Activated T-helper 1 cell treated with anti-CD3 and anti-CD28 coated beads, Interleukin-12 subunit alpha, Interleukin-12 subunit beta, Interleukin-2, Interleukin-4 antibody, amounts not matched to agents 30 ng/mL and 10 ng/mL and 1 ng/mL, durations not matched to agents 14 hours and 24 hours and 36 hours (primary cell): ENCODE measurements around the gene ELAC1. TPM values are rescaled to one million over a fixed set of nuclear protein-coding genes. Genes with fewer than 3 reads are reported as not detected.
"Not testable (repeated sequence)": the region's sequence is repeated elsewhere in the genome, so short reads cannot be mapped to it uniquely, and the experiment has no call there.

Source experiments
- DNase-seq: peaks from one replicate; pipeline ENCODE4 v3.0.0; 2021; ENCODE audit warnings: low spot score
- H3K27ac Mint-ChIP-seq: one replicate; pipeline ENCODE4 v1.8.0; 2021; ENCODE audit warnings: mild to moderate bottlenecking, mixed read lengths
- H3K27me3 Mint-ChIP-seq: one replicate; pipeline ENCODE4 v1.8.0; 2022; ENCODE audit warnings: mild to moderate bottlenecking, moderate library complexity, mixed read lengths; ENCODE audit not compliant: insufficient read depth
- H3K36me3 Mint-ChIP-seq: one replicate; pipeline ENCODE4 v1.8.0; 2021; ENCODE audit warnings: low read depth, mixed read lengths
- H3K4me1 Mint-ChIP-seq: one replicate; pipeline ENCODE4 v1.8.0; 2021; ENCODE audit warnings: low read depth, mixed read lengths
- H3K4me3 Mint-ChIP-seq: one replicate; pipeline ENCODE4 v1.8.0; 2021; ENCODE audit warnings: mild to moderate bottlenecking, moderate library complexity, mixed read lengths
- H3K9me3 Mint-ChIP-seq: one replicate; pipeline ENCODE4 v1.8.0; 2021; ENCODE audit warnings: mixed read lengths
- intact Hi-C: fragments of 100-400 bp; cut with micrococcal nuclease; formaldehyde crosslinking; loops from one replicate; pipeline ENCODE4 v1.15.1; 2024
- total RNA-seq: library from RNA; stranded (reverse); gene quantifications from 2 replicates; pipeline ENCODE4 v1.2.3, GENCODE V29; 2022

Gene ELAC1
- 6.7 and 7.7 TPM in 2 replicates for total RNA-seq

- Mint-ChIP-seq H3K27ac (peak within 1 kb of the TSS; percentile 94), H3K4me1 (peaks cover 22% of the 10 kb centered on the region), H3K4me3 (peak within 1 kb of the TSS; percentile 96), H3K27me3 (peaks cover 2% of the 10 kb centered on the region), H3K36me3 (peaks cover 7% of the 10 kb centered on the region), H3K9me3 (peaks cover 11% of the 10 kb centered on the region)
- intact Hi-C loops = loop anchor here (1.0 to 10.0 kb wide), 8 partner anchors 21 to 683 kb away; partner anchors contain the start of genes CXXC1, MBD1, MEX3C and MRO
- DNase-seq = peak; percentile 60
Observed at GRCh38 chr18:50967714-50968661, at the start of gene ELAC1. TSS of gene ELAC1 (plus strand) at chr18:50968040. CDS start at chr18:50974405, 6,365 bp downstream.

- intact Hi-C loops = no loop called here
- H3K36me3 Mint-ChIP-seq = peaks cover 50% of the 10 kb centered on the region
- no peak for DNase-seq
- no peak overlapping the region for H3K4me3 Mint-ChIP-seq
- H3K4me1 Mint-ChIP-seq = peaks cover 4% of the 10 kb centered on the region
- H3K9me3 Mint-ChIP-seq = no peaks in the 10 kb centered on the region
- no peaks in the 10 kb centered on the region for H3K27me3 Mint-ChIP-seq
- no peak overlapping the region for H3K27ac Mint-ChIP-seq
Observed at GRCh38 chr18:50918153-50918552, 49.7 kb upstream of the ELAC1 start.

GRCh38 chr18:50924372-50924771 lies 43.5 kb upstream of the ELAC1 start:
- H3K27ac Mint-ChIP-seq = no peak overlapping the region
- H3K9me3 Mint-ChIP-seq = peaks cover 11% of the 10 kb centered on the region
- H3K36me3 Mint-ChIP-seq = peaks cover 59% of the 10 kb centered on the region
- no peak for DNase-seq
- intact Hi-C loops = no loop called here
- no peak overlapping the region for H3K4me3 Mint-ChIP-seq
- no peaks in the 10 kb centered on the region for H3K4me1 Mint-ChIP-seq
- no peaks in the 10 kb centered on the region for H3K27me3 Mint-ChIP-seq

GRCh38 chr18:50926521-50926920 lies 41.3 kb upstream of the ELAC1 start:
- peaks cover 50% of the 10 kb centered on the region for H3K36me3 Mint-ChIP-seq
- no peaks in the 10 kb centered on the region for H3K27me3 Mint-ChIP-seq
- intact Hi-C loops = no loop called here
- H3K4me3 Mint-ChIP-seq = no peak overlapping the region
- no peak for DNase-seq
- H3K9me3 Mint-ChIP-seq = peaks cover 11% of the 10 kb centered on the region
- no peak overlapping the region for H3K27ac Mint-ChIP-seq
- H3K4me1 Mint-ChIP-seq = no peaks in the 10 kb centered on the region

- intact Hi-C loops = no loop called here
- peak overlapping the region; percentile 18 for H3K27ac Mint-ChIP-seq
- no peaks in the 10 kb centered on the region for H3K4me1 Mint-ChIP-seq
- H3K4me3 Mint-ChIP-seq = no peak overlapping the region
- H3K27me3 Mint-ChIP-seq = no peaks in the 10 kb centered on the region
- no peak for DNase-seq
- H3K36me3 Mint-ChIP-seq = peaks cover 40% of the 10 kb centered on the region
- peaks cover 11% of the 10 kb centered on the region for H3K9me3 Mint-ChIP-seq
Observed at GRCh38 chr18:50928551-50928950, 39.3 kb upstream of the ELAC1 start.

GRCh38 chr18:50933684-50934083 lies 34.2 kb upstream of the ELAC1 start:
- H3K4me1 Mint-ChIP-seq = no peaks in the 10 kb centered on the region
- no peak overlapping the region for H3K4me3 Mint-ChIP-seq
- H3K9me3 Mint-ChIP-seq = no peaks in the 10 kb centered on the region
- H3K27me3 Mint-ChIP-seq = no peaks in the 10 kb centered on the region
- H3K36me3 Mint-ChIP-seq = peaks cover 14% of the 10 kb centered on the region
- intact Hi-C loops = no loop called here
- no peak overlapping the region for H3K27ac Mint-ChIP-seq
- no peak for DNase-seq

GRCh38 chr18:50934545-50935211 lies 33.2 kb upstream of the ELAC1 start:
- no peak overlapping the region for H3K4me3 Mint-ChIP-seq
- intact Hi-C loops = no loop called here
- no peaks in the 10 kb centered on the region for H3K4me1 Mint-ChIP-seq
- no peak for DNase-seq
- H3K27ac Mint-ChIP-seq = no peak overlapping the region
- H3K9me3 Mint-ChIP-seq = no peaks in the 10 kb centered on the region
- H3K27me3 Mint-ChIP-seq = no peaks in the 10 kb centered on the region
- peaks cover 14% of the 10 kb centered on the region for H3K36me3 Mint-ChIP-seq

GRCh38 chr18:50935493-50936191 lies 32.2 kb upstream of the ELAC1 start:
- no peak for DNase-seq
- Mint-ChIP-seq H3K36me3 (peaks cover 9% of the 10 kb centered on the region), H3K9me3 (no peaks in the 10 kb centered on the region), H3K4me1 (no peaks in the 10 kb centered on the region), H3K27ac (no peak overlapping the region), H3K27me3 (no peaks in the 10 kb centered on the region), H3K4me3 (no peak overlapping the region)
- intact Hi-C loops = no loop called here

GRCh38 chr18:50937183-50937582 lies 30.7 kb upstream of the ELAC1 start:
- H3K27ac Mint-ChIP-seq = no peak overlapping the region
- H3K4me3 Mint-ChIP-seq = no peak overlapping the region
- intact Hi-C loops = no loop called here
- H3K9me3 Mint-ChIP-seq = no peaks in the 10 kb centered on the region
- H3K4me1 Mint-ChIP-seq = no peaks in the 10 kb centered on the region
- DNase-seq = no peak
- H3K27me3 Mint-ChIP-seq = no peaks in the 10 kb centered on the region
- peaks cover 12% of the 10 kb centered on the region for H3K36me3 Mint-ChIP-seq

GRCh38 chr18:50938912-50939311 lies 28.9 kb upstream of the ELAC1 start:
- H3K9me3 Mint-ChIP-seq = no peaks in the 10 kb centered on the region
- H3K4me3 Mint-ChIP-seq = no peak overlapping the region
- H3K4me1 Mint-ChIP-seq = no peaks in the 10 kb centered on the region
- H3K27me3 Mint-ChIP-seq = no peaks in the 10 kb centered on the region
- peaks cover 13% of the 10 kb centered on the region for H3K36me3 Mint-ChIP-seq
- DNase-seq = no peak
- intact Hi-C loops = no loop called here
- H3K27ac Mint-ChIP-seq = no peak overlapping the region

GRCh38 chr18:50944245-50944932 lies 23.5 kb upstream of the ELAC1 start:
- H3K9me3 Mint-ChIP-seq = no peaks in the 10 kb centered on the region
- no peak overlapping the region for H3K27ac Mint-ChIP-seq
- no peaks in the 10 kb centered on the region for H3K4me1 Mint-ChIP-seq
- peaks cover 18% of the 10 kb centered on the region for H3K36me3 Mint-ChIP-seq
- no peak for DNase-seq
- H3K4me3 Mint-ChIP-seq = no peak overlapping the region
- intact Hi-C loops = no loop called here
- no peaks in the 10 kb centered on the region for H3K27me3 Mint-ChIP-seq

- intact Hi-C loops = loop anchor here (2.0 kb wide), 1 partner anchor 23 kb away; the partner anchor contains the start of gene ELAC1
- not testable (repeated sequence) for H3K27me3 Mint-ChIP-seq
Observed at GRCh38 chr18:50945918-50946317, 21.9 kb upstream of the ELAC1 start.

More at GRCh38 chr18:50945918-50946317, 21.9 kb upstream of the ELAC1 start:
- not testable (repeated sequence) for DNase-seq, H3K4me3 Mint-ChIP-seq, H3K9me3 Mint-ChIP-seq, H3K27ac Mint-ChIP-seq, H3K4me1 Mint-ChIP-seq
- H3K36me3 Mint-ChIP-seq = peaks cover 18% of the 10 kb centered on the region
